Activated gamma-delta T cell treated with Interleukin-2 at 50 U/mL for 16 hours (primary cell): Measurements from ENCODE around the gene GTF2H4.
"Not testable (repeated sequence)": the region's sequence is repeated elsewhere in the genome, so short reads cannot be mapped to it uniquely, and the experiment has no call there.

Source experiments
- DNase-seq: peaks from one replicate; pipeline ENCODE4 v3.0.0-alpha.2; 2020

GTF2H4 gene

GRCh38 chr6:30895343-30895742 lies 12.7 kb upstream of the GTF2H4 start:
- DNase-seq: no peak

GRCh38 chr6:30896541-30896940 lies 11.5 kb upstream of the GTF2H4 start:
- DNase-seq: no peak

GRCh38 chr6:30897882-30898281 lies 10.1 kb upstream of the GTF2H4 start:
- no peak for DNase-seq

GRCh38 chr6:30898750-30899360 lies 9.2 kb upstream of the GTF2H4 start:
- no peak for DNase-seq

GRCh38 chr6:30900863-30901417 lies 7.1 kb upstream of the GTF2H4 start:
- DNase-seq: no peak

- no peak for DNase-seq
Measured at GRCh38 chr6:30901436-30901835, 6.6 kb upstream of the GTF2H4 start.

GRCh38 chr6:30902196-30902595 lies 5.8 kb upstream of the GTF2H4 start:
- DNase-seq: not testable (repeated sequence)

- DNase-seq: no peak
Measured at GRCh38 chr6:30902709-30903108, 5.3 kb upstream of the GTF2H4 start.

- no peak for DNase-seq
Measured at GRCh38 chr6:30903236-30903635, 4.8 kb upstream of the GTF2H4 start.

- DNase-seq: not testable (repeated sequence)
Measured at GRCh38 chr6:30907290-30907757, 683 bp upstream of the GTF2H4 start.

GRCh38 chr6:30908700-30909099 lies 693 bp downstream of the GTF2H4 start:
- no peak for DNase-seq

GRCh38 chr6:30910473-30910872 lies 2.5 kb downstream of the GTF2H4 start:
- not testable (repeated sequence) for DNase-seq

GRCh38 chr6:30912746-30913520 lies 4.9 kb downstream of the GTF2H4 start:
- DNase-seq: no peak

- DNase-seq: no peak
Measured at GRCh38 chr6:30913721-30914075, 5.7 kb downstream of the GTF2H4 start.

GRCh38 chr6:30914076-30914853 lies 6.3 kb downstream of the GTF2H4 start, which contains the start of gene VARS2:
VARS2 (plus strand) TSS chr6:30914238; CDS start chr6:30914837, 599 bp downstream.
- peak; percentile 80 for DNase-seq

- no peak for DNase-seq
Measured at GRCh38 chr6:30914854-30915590, 7.0 kb downstream of the GTF2H4 start.

GRCh38 chr6:30915591-30915946 lies 7.6 kb downstream of the GTF2H4 start:
- DNase-seq: no peak

GRCh38 chr6:30917041-30917440 lies 9.0 kb downstream of the GTF2H4 start:
- DNase-seq: no peak

GRCh38 chr6:30917487-30917886 lies 9.5 kb downstream of the GTF2H4 start:
- no peak for DNase-seq

- no peak for DNase-seq
Measured at GRCh38 chr6:30918670-30919069, 10.7 kb downstream of the GTF2H4 start.

- no peak for DNase-seq
Measured at GRCh38 chr6:30922447-30922852, 14.4 kb downstream of the GTF2H4 start.

GRCh38 chr6:30924040-30924627 lies 16.1 kb downstream of the GTF2H4 start:
- not testable (repeated sequence) for DNase-seq
